HG02588 (cell line): ENCODE measurements around the gene SNX6.
"Not testable (repeated sequence)": the region's sequence is repeated elsewhere in the genome, so short reads cannot be mapped to it uniquely, and the experiment has no call there.

Experiments
- ATAC-seq: cut with Tn5 transposase; IDR thresholded peaks from one replicate; pipeline ENCODE4 v1.9.1; 2021; ENCODE audit warnings: mild to moderate bottlenecking, moderate library complexity; ENCODE audit not compliant: unreplicated experiment

SNX6 gene

GRCh38 chr14:34569750-34570149 is 60.2 kb downstream of the SNX6 start:
- no peak for ATAC-seq

GRCh38 chr14:34568803-34569202 is 61.1 kb downstream of the SNX6 start:
- ATAC-seq: no peak

- no peak for ATAC-seq
Observed at GRCh38 chr14:34562776-34563150, 67.2 kb downstream of the SNX6 start.

- not testable (repeated sequence) for ATAC-seq
Observed at GRCh38 chr14:34562037-34562775, 67.7 kb downstream of the SNX6 start.

GRCh38 chr14:34556498-34556829 is 73.5 kb downstream of the SNX6 start:
- ATAC-seq: peak; percentile 46

GRCh38 chr14:34555583-34556497 is 74.1 kb downstream of the SNX6 start:
- ATAC-seq: peak; percentile 55

- ATAC-seq: no peak
Observed at GRCh38 chr14:34554540-34555250, 75.3 kb downstream of the SNX6 start.

GRCh38 chr14:34549276-34549966 is 80.5 kb downstream of the SNX6 start:
- not testable (repeated sequence) for ATAC-seq

- ATAC-seq: no peak
Observed at GRCh38 chr14:34548472-34548981, 81.4 kb downstream of the SNX6 start.

GRCh38 chr14:34547136-34547520 is 82.8 kb downstream of the SNX6 start:
- peak; percentile 38 for ATAC-seq

GRCh38 chr14:34546272-34547135 is 83.4 kb downstream of the SNX6 start:
- peak; percentile 50 for ATAC-seq

GRCh38 chr14:34540181-34541059 is 89.5 kb downstream of the SNX6 start:
- not testable (repeated sequence) for ATAC-seq

- ATAC-seq: peak; percentile 100
Observed at GRCh38 chr14:34539407-34540180, 90.4 kb downstream of the SNX6 start, which contains the start of gene EAPP. Gene EAPP (minus strand): TSS chr14:34539701. CDS start chr14:34539628, 73 bp downstream.

GRCh38 chr14:34538871-34539406 is 91.0 kb downstream of the SNX6 start:
- no peak for ATAC-seq

- ATAC-seq: not testable (repeated sequence)
Observed at GRCh38 chr14:34538096-34538495, 91.9 kb downstream of the SNX6 start.

- no peak for ATAC-seq
Observed at GRCh38 chr14:34537677-34538009, 92.3 kb downstream of the SNX6 start.

- ATAC-seq: no peak
Observed at GRCh38 chr14:34536951-34537676, 92.8 kb downstream of the SNX6 start.
